K562 (cell line): ENCODE data around the gene TBXA2R. TPM values are rescaled to one million over a fixed set of nuclear protein-coding genes. Genes with fewer than 3 reads are reported as not detected.
A peak's percentile ranks its signal among the peaks of the same experiment; 100 is the strongest.

Experiments used
- GABPB2 ChIP-seq: fragments of 250-450 bp; sonication (Bioruptor Pico); conservative IDR thresholded peaks from 2 replicates; pipeline ENCODE4 v1.5.1; 2021; ENCODE audit warnings: mild to moderate bottlenecking
- HMGXB4 ChIP-seq: sonication (generic); formaldehyde crosslinking; IDR thresholded peaks from 2 replicates; pipeline ENCODE4 v1.8.1; 2023; ENCODE audit warnings: mild to moderate bottlenecking, missing genetic modification reagents
- ILF3 ChIP-seq: fragments of 450-650 bp; IDR thresholded peaks from 2 replicates; pipeline ENCODE4 v1.6.1; 2018; ENCODE audit warnings: antibody characterized with exemption, mild to moderate bottlenecking, moderate library complexity, borderline replicate concordance
- JUND ChIP-seq, 2 experiments: IDR thresholded peaks; 2 replicates in 1 of 2; 3 replicates in 1 of 2; pipeline ENCODE4 v1.6.1; 2011; ENCODE audit warnings: borderline replicate concordance in 2 of 2, low read depth in 2 of 2, low read length in 2 of 2, improper control_type of control experiment in 1 of 2, missing biosample characterization in 1 of 2, missing genetic modification characterization in 1 of 2, missing genetic modification reagents in 1 of 2
- MAFF ChIP-seq: IDR thresholded peaks from 2 replicates; pipeline ENCODE4 v1.6.1; 2012; ENCODE audit warnings: low read length, improper control_type of control experiment
- NCOA4 ChIP-seq: fragments of 450-650 bp; IDR thresholded peaks from 2 replicates; pipeline ENCODE4 v1.6.1; 2018; ENCODE audit warnings: mild to moderate bottlenecking; ENCODE audit not compliant: partially characterized antibody
- NELFE ChIP-seq: IDR thresholded peaks from 2 replicates; pipeline ENCODE4 v1.6.1; 2011; ENCODE audit warnings: mild to moderate bottlenecking; ENCODE audit not compliant: insufficient read depth, insufficient read length
- PRDM10 ChIP-seq: fragments of 450-650 bp; IDR thresholded peaks from 2 replicates; pipeline ENCODE4 v1.6.1; 2018; ENCODE audit not compliant: partially characterized antibody
- RBM34 ChIP-seq: fragments of 200-400 bp; formaldehyde crosslinking; IDR thresholded peaks from 2 replicates; pipeline ENCODE4 v1.6.1; 2018; ENCODE audit warnings: low read length, borderline replicate concordance; ENCODE audit not compliant: insufficient read depth
- RFX7 ChIP-seq: fragments of 250-450 bp; sonication (Bioruptor Pico); IDR thresholded peaks from 2 replicates; pipeline ENCODE4 v1.5.1; 2021; ENCODE audit warnings: mild to moderate bottlenecking
- TAF9B ChIP-seq: fragments of 450-650 bp; IDR thresholded peaks from 2 replicates; pipeline ENCODE4 v1.6.1; 2018; ENCODE audit warnings: mild to moderate bottlenecking; ENCODE audit not compliant: partially characterized antibody
- THAP12 ChIP-seq: fragments of 250-450 bp; sonication (Bioruptor Pico); IDR thresholded peaks from 2 replicates; pipeline ENCODE4 v1.9.0; 2021; ENCODE audit warnings: mild to moderate bottlenecking, inconsistent platforms
- ZNF668 ChIP-seq: fragments of 250-450 bp; sonication (Bioruptor Pico); IDR thresholded peaks from 2 replicates; pipeline ENCODE4 v1.8.0; 2022; ENCODE audit warnings: mild to moderate bottlenecking, inconsistent platforms
- polyA plus RNA-seq, 8 experiments: library from polyadenylated mRNA; depleted of rRNA in 4 of 8; stranded (reverse) in 5 of 8; unstranded in 3 of 8; fragments of >200 nt; fragmentation: Nextera tagmentation in 2 of 8; fragmentation: Illumina TruSeq in 1 of 8; extraction: Ambion mirVana in 2 of 8; extraction: Trizol in 1 of 8; gene quantifications; 2 replicates each; pipeline versions ENCODE4 v1.2.1 to v1.2.3, GENCODE V29; 2011 to 2014; ENCODE audit warnings: inconsistent platforms in 1 of 8, missing spikeins in 1 of 8
- total RNA-seq, 7 experiments: library from RNA; depleted of rRNA in 6 of 7; stranded (reverse); fragments of >200 nt in 6 of 7; fragmentation: Illumina TruSeq in 2 of 7; extraction: Trizol in 2 of 7; gene quantifications; 2 replicates each; pipeline versions ENCODE4 v1.2.1 to v1.2.3, GENCODE V29; 2011 to 2021; ENCODE audit warnings: low replicate concordance in 1 of 7
- TF ChIP-seq, protein P1 (sequence below): IDR thresholded peaks from 2 replicates; pipeline ENCODE4 v1.6.1; 2016; ENCODE audit warnings: missing genetic modification characterization, missing compliant biosample characterization
- TF ChIP-seq, protein P2 (sequence below): fragments of 250-450 bp; sonication (Bioruptor Pico); IDR thresholded peaks from 2 replicates; pipeline ENCODE4 v1.5.0; 2021

The TBXA2R gene
- total and polyA plus RNA-seq, 9 of the 15 experiments (the other 6 are each of a cell fraction or from before 2014, with no cell fraction given) = 1.5 to 24.0 (median 2.8) TPM

- TF ChIP-seq PRDM10 = no peak
- TF ChIP-seq THAP12 (CRISPR knock-in tag) = no peak
- TF ChIP-seq RFX7 = no peak
- TF ChIP-seq TAF9B = no peak
- no peak for TF ChIP-seq HMGXB4
- no peak for TF ChIP-seq NCOA4
- TF ChIP-seq, protein P1, sequence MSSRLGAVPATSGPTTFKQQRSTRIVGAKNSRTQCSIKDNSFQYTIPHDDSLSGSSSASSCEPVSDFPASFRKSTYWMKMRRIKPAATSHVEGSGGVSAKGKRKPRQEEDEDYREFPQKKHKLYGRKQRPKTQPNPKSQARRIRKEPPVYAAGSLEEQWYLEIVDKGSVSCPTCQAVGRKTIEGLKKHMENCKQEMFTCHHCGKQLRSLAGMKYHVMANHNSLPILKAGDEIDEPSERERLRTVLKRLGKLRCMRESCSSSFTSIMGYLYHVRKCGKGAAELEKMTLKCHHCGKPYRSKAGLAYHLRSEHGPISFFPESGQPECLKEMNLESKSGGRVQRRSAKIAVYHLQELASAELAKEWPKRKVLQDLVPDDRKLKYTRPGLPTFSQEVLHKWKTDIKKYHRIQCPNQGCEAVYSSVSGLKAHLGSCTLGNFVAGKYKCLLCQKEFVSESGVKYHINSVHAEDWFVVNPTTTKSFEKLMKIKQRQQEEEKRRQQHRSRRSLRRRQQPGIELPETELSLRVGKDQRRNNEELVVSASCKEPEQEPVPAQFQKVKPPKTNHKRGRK = no peak
- TF ChIP-seq, protein P2, sequence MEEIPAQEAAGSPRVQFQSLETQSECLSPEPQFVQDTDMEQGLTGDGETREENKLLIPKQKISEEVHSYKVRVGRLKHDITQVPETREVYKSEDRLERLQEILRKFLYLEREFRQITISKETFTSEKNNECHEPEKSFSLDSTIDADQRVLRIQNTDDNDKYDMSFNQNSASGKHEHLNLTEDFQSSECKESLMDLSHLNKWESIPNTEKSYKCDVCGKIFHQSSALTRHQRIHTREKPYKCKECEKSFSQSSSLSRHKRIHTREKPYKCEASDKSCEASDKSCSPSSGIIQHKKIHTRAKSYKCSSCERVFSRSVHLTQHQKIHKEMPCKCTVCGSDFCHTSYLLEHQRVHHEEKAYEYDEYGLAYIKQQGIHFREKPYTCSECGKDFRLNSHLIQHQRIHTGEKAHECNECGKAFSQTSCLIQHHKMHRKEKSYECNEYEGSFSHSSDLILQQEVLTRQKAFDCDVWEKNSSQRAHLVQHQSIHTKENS (CRISPR knock-in tag) = no peak
- TF ChIP-seq JUND (IDR thresholded peaks at IDR 0.05; ENCODE audit: borderline replicate concordance, low read depth, low read length) = peak; percentile 91
- TF ChIP-seq JUND (tag; IDR thresholded peaks at IDR 0.05; ENCODE audit: borderline replicate concordance, low read depth, low read length) = peak; percentile 89; the same call in 2 of the 3 replicates
- TF ChIP-seq GABPB2 (CRISPR knock-in tag) = no peak
- TF ChIP-seq NELFE = no peak
- TF ChIP-seq RBM34 = no peak
- no peak for TF ChIP-seq ZNF668
- TF ChIP-seq MAFF = 0 out of 2 replicates have a peak, but pooled peaks have one; percentile 25
- no peak for TF ChIP-seq ILF3
These were observed 26.3 kb downstream of the TBXA2R start (continued) for GRCh38 chr19:3580156-3580934.
